Spleen (tissue), 7 donors: ENCODE data around the gene STAC3.

ENCODE experiments used
- CTCF ChIP-seq, 11 experiments: fragments of 200-600 bp in 7 of 11; fragments of 450-650 bp in 4 of 11; sonication (generic) in 4 of 11; IDR thresholded peaks in 8 of 11; conservative IDR thresholded peaks in 3 of 11; 1 replicate in 7 of 11; 2 replicates in 4 of 11; pipeline versions ENCODE4 v1.4.0 to v1.8.0; 2016 to 2021; ENCODE audit warnings: antibody characterized with exemption in 11 of 11, inconsistent platforms in 4 of 11, mild to moderate bottlenecking in 1 of 11
- POLR2A ChIP-seq, 3 donors: fragments of 450-650 bp; IDR thresholded peaks; one replicate each; pipeline ENCODE4 v1.5.1; 2017; ENCODE audit warnings: antibody characterized with exemption in 3 of 3, mild to moderate bottlenecking in 1 of 3
- POLR2AphosphoS5 ChIP-seq, 3 donors: sonication (generic); formaldehyde crosslinking; IDR thresholded peaks; one replicate each; pipeline ENCODE4 v1.5.1; 2017; ENCODE audit warnings: antibody characterized with exemption in 3 of 3
- donor health status: DM: no; HTN: no; CAD: no; lungs with moderate emphysema.
- donor health status: DM: no; HTN: no; CAD: no.
- donor health status: DM: no; HTN: no; CAD: no.

- TF ChIP-seq CTCF (IDR thresholded peaks at IDR 0.05 in 8 of 11, conservative IDR thresholded peaks at IDR 0.05 in 3 of 11): no peak
- TF ChIP-seq POLR2A (IDR thresholded peaks at IDR 0.05): no peak
- TF ChIP-seq POLR2AphosphoS5 (IDR thresholded peaks at IDR 0.05): no peak
Measured at GRCh38 chr12:57194253-57194652, 56.7 kb downstream of the STAC3 start.
